Measurements from ENCODE around the gene NR3C2. TPM values are rescaled to one million over a fixed set of nuclear protein-coding genes. Genes with fewer than 3 reads are reported as not detected.

Gene NR3C2
- total and polyA plus RNA-seq, 2 experiments from 2014 or later: 1.2 to 3.0 TPM

- H3K4me1 Mint-ChIP-seq: peaks cover 39% of the 10 kb centered on the region
- ATAC-seq (peak; percentile 62), DNase-seq (ENCODE audit: low spot score) (peak; percentile 49)
- TF ChIP-seq CTCF (conservative IDR thresholded peaks at IDR 0.05; ENCODE audit: low read depth in 2 of 2) (peak; percentile 29 to 68), ZNF462 (CRISPR knock-in tag; IDR thresholded peaks at IDR 0.05) (no peak)
- no peak overlapping the region for H3K27ac Mint-ChIP-seq
- no peaks in the 10 kb centered on the region for H3K27me3 ChIP-seq (ENCODE audit: insufficient read depth)
- no peak overlapping the region for H3K27ac ChIP-seq (ENCODE audit: low read depth)
- H3K4me1 ChIP-seq (ENCODE audit: insufficient read depth): peaks cover 31% of the 10 kb centered on the region
- H3K4me2 ChIP-seq: no peak overlapping the region
- H3K36me3 Mint-ChIP-seq (ENCODE audit: low read depth): no peaks in the 10 kb centered on the region
- H3K4me3 Mint-ChIP-seq: no peak overlapping the region
- no peak overlapping the region for H2AFZ ChIP-seq
- H3K79me2 ChIP-seq (replicated peaks; ENCODE audit: insufficient read depth): no peaks in the 10 kb centered on the region
- H3K36me3 ChIP-seq (ENCODE audit: insufficient read depth): no peaks in the 10 kb centered on the region
- H3K27me3 Mint-ChIP-seq (ENCODE audit: insufficient read depth, low read depth, poor library complexity): no peaks in the 10 kb centered on the region
- no peaks in the 10 kb centered on the region for H3K9me3 Mint-ChIP-seq
- H3K9me2 ChIP-seq (ENCODE audit: insufficient read depth): no peaks in the 10 kb centered on the region
- H3K4me3 ChIP-seq: no peak overlapping the region
- no peaks in the 10 kb centered on the region for H3F3A ChIP-seq (replicated peaks; ENCODE audit: low read depth)
- no peaks in the 10 kb centered on the region for H4K20me1 ChIP-seq (replicated peaks; ENCODE audit: insufficient read depth)
Observed at GRCh38 chr4:148056879-148057278, 385.3 kb downstream of the NR3C2 start.

- H3K9me2 ChIP-seq (ENCODE audit: insufficient read depth): no peaks in the 10 kb centered on the region
- Mint-ChIP-seq H3K27me3 (ENCODE audit: insufficient read depth, low read depth, poor library complexity) (no peaks in the 10 kb centered on the region), H3K4me1 (peaks cover 39% of the 10 kb centered on the region), H3K9me3 (no peaks in the 10 kb centered on the region), H3K36me3 (ENCODE audit: low read depth) (no peaks in the 10 kb centered on the region), H3K4me3 (no peak overlapping the region), H3K27ac (no peak overlapping the region)
- no peak overlapping the region for H3K27ac ChIP-seq (ENCODE audit: low read depth)
- H4K20me1 ChIP-seq (replicated peaks; ENCODE audit: insufficient read depth): no peaks in the 10 kb centered on the region
- ATAC-seq (no peak), DNase-seq (ENCODE audit: low spot score) (no peak)
- no peaks in the 10 kb centered on the region for H3F3A ChIP-seq (replicated peaks; ENCODE audit: low read depth)
- H3K27me3 ChIP-seq (ENCODE audit: insufficient read depth): no peaks in the 10 kb centered on the region
- H2AFZ ChIP-seq: no peak overlapping the region
- H3K36me3 ChIP-seq (ENCODE audit: insufficient read depth): no peaks in the 10 kb centered on the region
- H3K4me3 ChIP-seq: no peak overlapping the region
- H3K4me1 ChIP-seq (ENCODE audit: insufficient read depth): peaks cover 26% of the 10 kb centered on the region
- no peaks in the 10 kb centered on the region for H3K79me2 ChIP-seq (replicated peaks; ENCODE audit: insufficient read depth)
- H3K4me2 ChIP-seq: no peak overlapping the region
- TF ChIP-seq JUNB (IDR thresholded peaks at IDR 0.05; ENCODE audit: unreplicated experiment) (no peak), ETS1 (IDR thresholded peaks at IDR 0.05) (no peak), EZH2phosphoT487 (IDR thresholded peaks at IDR 0.05; ENCODE audit: unreplicated experiment) (no peak), STAT1 (IDR thresholded peaks at IDR 0.05; ENCODE audit: unreplicated experiment) (no peak), NANOG (IDR thresholded peaks at IDR 0.05; ENCODE audit: borderline replicate concordance) (no peak), REST (IDR thresholded peaks at IDR 0.05; ENCODE audit: unreplicated experiment) (no peak), CREB1 (CRISPR knock-in tag; IDR thresholded peaks at IDR 0.05; ENCODE audit: low read depth) (no peak), ZNF331 (CRISPR knock-in tag; IDR thresholded peaks at IDR 0.05; ENCODE audit: low read depth) (no peak)
Observed at GRCh38 chr4:148055844-148056243, 386.4 kb downstream of the NR3C2 start.
